AG04450 (cell line): Measurements from ENCODE around the gene PTPRR. TPM values are rescaled to one million over a fixed set of nuclear protein-coding genes. Genes with fewer than 3 reads are reported as not detected.

Experiments
- CTCF ChIA-PET: fragments of 300-600, 350-600 bp; formaldehyde crosslinking; extraction: SDS; loops from one replicate; lab custom pipeline; 2022; ENCODE audit warnings: antibody characterized with exemption, inconsistent platforms; lab: Charles Lee
- POLR2A ChIA-PET: fragments of 350-600 bp; formaldehyde crosslinking; extraction: SDS; loops from one replicate; lab custom pipeline; 2021; ENCODE audit warnings: antibody characterized with exemption, inconsistent platforms; lab: Yijun Ruan, JAX
- DNase-seq: peaks from one replicate; pipeline ENCODE4 v3.0.0-alpha.2; 2011; ENCODE audit warnings: low read depth, low spot score
- H3K27ac ChIP-seq: one replicate; pipeline ENCODE4 v1.5.1; 2012; ENCODE audit warnings: low read depth, low read length, control low read depth
- H3K27me3 ChIP-seq: one replicate; pipeline ENCODE4 v1.6.0; 2012; ENCODE audit warnings: low read length; ENCODE audit not compliant: control insufficient read depth, insufficient read depth
- H3K4me3 ChIP-seq: 2 replicates; pipeline ENCODE4 v1.5.1; 2011; ENCODE audit warnings: mild to moderate bottlenecking, low read depth, low read length, control low read depth
- H3K9me3 ChIP-seq: 2 replicates; pipeline ENCODE4 v1.5.1; 2012; ENCODE audit warnings: low read length; ENCODE audit not compliant: control insufficient read depth, insufficient read depth
- polyA plus RNA-seq: library from polyadenylated mRNA; depleted of rRNA; stranded (reverse); fragments of >200 nt; gene quantifications from 2 replicates; pipeline ENCODE4 v1.2.3, GENCODE V29; 2011
- TF ChIP-seq, protein P1 (sequence below): IDR thresholded peaks from 2 replicates; pipeline ENCODE4 v1.5.1; 2011; ENCODE audit warnings: low read depth, low read length, control low read depth, inconsistent platforms

Gene PTPRR
- polyA plus RNA-seq, 1 experiment, result 0.07 TPM

DNA sequence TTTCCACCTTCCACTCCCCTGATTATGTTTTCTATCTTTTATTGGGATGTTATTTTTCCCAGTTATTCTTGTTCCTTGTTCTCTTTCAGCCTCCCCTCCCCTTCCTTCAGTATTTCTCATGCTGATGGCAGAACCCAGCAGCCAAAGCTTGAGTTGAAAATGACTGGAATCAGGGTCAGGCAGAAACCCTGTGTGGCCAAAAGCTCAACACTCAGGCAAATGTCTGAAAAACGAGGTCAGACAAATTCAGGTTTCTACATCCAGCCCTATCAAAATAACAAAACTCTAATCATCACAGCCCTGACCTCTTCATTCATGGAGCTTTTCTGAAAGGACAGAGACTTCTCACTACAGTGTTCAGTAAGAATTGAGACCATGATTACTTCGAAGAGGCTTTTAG lies 134.6 kb downstream of the PTPRR start:
- TF ChIP-seq, protein P1, sequence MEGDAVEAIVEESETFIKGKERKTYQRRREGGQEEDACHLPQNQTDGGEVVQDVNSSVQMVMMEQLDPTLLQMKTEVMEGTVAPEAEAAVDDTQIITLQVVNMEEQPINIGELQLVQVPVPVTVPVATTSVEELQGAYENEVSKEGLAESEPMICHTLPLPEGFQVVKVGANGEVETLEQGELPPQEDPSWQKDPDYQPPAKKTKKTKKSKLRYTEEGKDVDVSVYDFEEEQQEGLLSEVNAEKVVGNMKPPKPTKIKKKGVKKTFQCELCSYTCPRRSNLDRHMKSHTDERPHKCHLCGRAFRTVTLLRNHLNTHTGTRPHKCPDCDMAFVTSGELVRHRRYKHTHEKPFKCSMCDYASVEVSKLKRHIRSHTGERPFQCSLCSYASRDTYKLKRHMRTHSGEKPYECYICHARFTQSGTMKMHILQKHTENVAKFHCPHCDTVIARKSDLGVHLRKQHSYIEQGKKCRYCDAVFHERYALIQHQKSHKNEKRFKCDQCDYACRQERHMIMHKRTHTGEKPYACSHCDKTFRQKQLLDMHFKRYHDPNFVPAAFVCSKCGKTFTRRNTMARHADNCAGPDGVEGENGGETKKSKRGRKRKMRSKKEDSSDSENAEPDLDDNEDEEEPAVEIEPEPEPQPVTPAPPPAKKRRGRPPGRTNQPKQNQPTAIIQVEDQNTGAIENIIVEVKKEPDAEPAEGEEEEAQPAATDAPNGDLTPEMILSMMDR, result no peak
- CTCF ChIA-PET, result no interaction called here
- no peak overlapping the region for H3K4me3 ChIP-seq
- H3K27me3 ChIP-seq, result no peaks in the 10 kb centered on the region
- no peak overlapping the region for H3K27ac ChIP-seq
- POLR2A ChIA-PET, result no interaction called here
- peaks cover 5% of the 10 kb centered on the region; the same call in 1 of the 2 replicates for H3K9me3 ChIP-seq
- DNase-seq, result no peak

DNA sequence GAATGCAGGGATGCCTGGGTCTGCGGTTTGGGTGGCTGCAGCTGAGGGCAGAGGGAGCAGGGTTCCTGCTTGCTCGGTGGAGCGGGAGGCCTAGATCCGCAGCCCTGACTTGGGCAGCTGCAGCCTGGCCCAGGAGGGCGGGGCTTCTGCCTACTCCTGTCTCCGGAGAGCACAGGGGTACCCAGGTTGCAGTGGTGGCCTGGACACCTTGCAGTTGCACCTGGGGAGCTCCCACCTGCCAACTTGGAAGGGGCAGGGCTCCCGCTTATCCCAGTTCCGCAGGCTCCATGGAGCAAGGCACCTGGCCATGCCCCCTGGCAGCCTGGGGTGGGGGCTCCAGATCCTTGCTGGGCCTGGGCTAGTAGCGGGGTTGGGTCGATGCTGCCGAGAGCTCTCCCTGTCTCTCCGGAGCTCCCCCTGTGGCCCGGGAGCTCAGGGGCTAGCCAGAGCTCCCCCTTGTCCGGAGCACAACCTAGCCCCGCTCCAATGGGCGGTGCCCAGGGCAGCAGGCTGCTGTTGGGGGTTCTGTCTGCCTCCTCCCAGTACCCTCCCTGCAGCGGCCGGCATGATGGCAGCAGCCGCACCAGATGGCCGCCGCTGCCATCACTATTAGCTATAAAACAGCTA lies 136.4 kb downstream of the PTPRR start:
- ChIA-PET POLR2A (no interaction called here), CTCF (no interaction called here)
- no peak for DNase-seq
- peaks cover 5% of the 10 kb centered on the region; the same call in 1 of the 2 replicates for H3K9me3 ChIP-seq
- H3K27ac ChIP-seq, result no peak overlapping the region
- no peak overlapping the region for H3K4me3 ChIP-seq
- TF ChIP-seq, protein P1, result no peak
- no peaks in the 10 kb centered on the region for H3K27me3 ChIP-seq

DNA sequence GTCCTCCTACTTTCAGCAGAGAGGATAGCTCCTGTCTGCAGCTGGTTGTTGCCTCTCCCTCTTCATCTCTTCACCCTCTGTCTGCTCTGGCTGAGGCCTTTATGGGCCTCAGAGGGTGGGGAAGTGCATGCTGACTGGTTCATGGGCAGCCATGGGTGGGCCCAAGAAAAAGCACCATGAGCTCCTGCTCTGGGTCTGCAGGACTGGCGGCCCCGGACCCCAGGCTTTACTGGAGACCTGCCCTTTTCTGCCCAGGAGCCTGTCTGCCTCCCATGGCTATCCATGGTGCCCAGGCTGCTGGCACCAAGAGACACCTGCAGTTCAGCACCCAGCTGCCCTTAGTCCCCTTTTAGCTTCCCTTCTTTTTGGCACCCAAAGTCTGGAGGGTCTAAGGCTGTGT lies 137.1 kb downstream of the PTPRR start:
- CTCF ChIA-PET, result no interaction called here
- POLR2A ChIA-PET, result no interaction called here
- TF ChIP-seq, protein P1, result no peak
- Histone ChIP-seq H3K27ac (no peak overlapping the region), H3K27me3 (no peaks in the 10 kb centered on the region), H3K4me3 (no peak overlapping the region), H3K9me3 (peaks cover 5% of the 10 kb centered on the region; the same call in 1 of the 2 replicates)
- no peak for DNase-seq

DNA sequence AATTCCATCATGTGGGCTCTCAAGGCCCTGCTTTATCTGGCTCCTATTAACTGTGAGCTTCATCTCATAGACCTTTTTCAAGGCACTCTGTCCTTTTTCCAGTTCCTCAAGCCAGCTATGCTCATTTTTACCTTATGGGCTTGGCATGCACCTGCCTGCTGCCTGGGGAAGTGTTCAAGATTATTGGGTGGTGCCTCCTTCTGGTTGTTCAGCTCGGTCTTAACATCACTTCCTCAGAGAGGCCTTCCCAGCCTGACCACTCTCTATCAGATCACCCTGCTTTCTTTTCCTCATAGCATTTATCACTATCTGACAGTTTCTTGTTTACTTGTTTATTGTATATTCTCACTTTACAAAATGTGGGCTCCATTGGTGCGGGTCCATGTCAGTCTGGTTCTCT lies 141.3 kb downstream of the PTPRR start:
- ChIA-PET POLR2A (no interaction called here), CTCF (no interaction called here)
- no peak for DNase-seq
- peaks cover 3% of the 10 kb centered on the region; the same call in 1 of the 2 replicates for H3K9me3 ChIP-seq
- TF ChIP-seq, protein P1, result no peak
- no peaks in the 10 kb centered on the region for H3K27me3 ChIP-seq
- H3K27ac ChIP-seq, result no peak overlapping the region
- H3K4me3 ChIP-seq, result no peak overlapping the region

DNA sequence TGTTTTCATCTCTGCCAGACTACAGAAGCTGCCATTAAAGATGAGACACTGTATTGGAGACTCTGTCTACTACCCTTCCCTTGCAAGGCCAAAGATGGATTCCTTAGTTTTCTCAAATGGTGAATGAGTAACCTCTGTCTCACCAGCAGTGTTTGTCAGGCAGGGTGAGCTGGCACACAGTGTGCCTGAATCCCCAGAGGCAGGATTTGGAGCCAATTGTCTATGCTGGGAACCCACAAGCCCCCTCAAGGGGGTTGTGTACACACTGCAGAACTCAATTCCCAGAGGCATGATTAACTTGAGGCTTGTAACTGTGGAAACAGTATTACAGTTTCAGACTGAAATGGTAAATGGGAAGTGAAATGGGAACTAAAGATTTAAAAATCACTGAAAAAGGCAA lies 146.5 kb downstream of the PTPRR start:
- TF ChIP-seq, protein P1, result no peak
- ChIA-PET CTCF (no interaction called here), POLR2A (no interaction called here)

More for the DNA sequence above, 146.5 kb downstream of the PTPRR start:
- H3K27ac ChIP-seq, result no peak overlapping the region
- no peak overlapping the region for H3K4me3 ChIP-seq
- DNase-seq, result no peak
- no peaks in the 10 kb centered on the region for H3K27me3 ChIP-seq
- H3K9me3 ChIP-seq, result no peaks in the 10 kb centered on the region
